VCaP (cell line): ENCODE results near the gene INPP5E.

Experiments
- H3K27ac ChIP-seq: fragments of 450-650 bp; 2 replicates; pipeline ENCODE4 v1.5.1; 2017
- TF ChIP-seq, protein P1 (sequence below): fragments of 450-650 bp; conservative IDR thresholded peaks from 2 replicates; pipeline ENCODE4 v1.5.1; 2017; ENCODE audit warnings: mild to moderate bottlenecking, moderate library complexity

The INPP5E gene

DNA sequence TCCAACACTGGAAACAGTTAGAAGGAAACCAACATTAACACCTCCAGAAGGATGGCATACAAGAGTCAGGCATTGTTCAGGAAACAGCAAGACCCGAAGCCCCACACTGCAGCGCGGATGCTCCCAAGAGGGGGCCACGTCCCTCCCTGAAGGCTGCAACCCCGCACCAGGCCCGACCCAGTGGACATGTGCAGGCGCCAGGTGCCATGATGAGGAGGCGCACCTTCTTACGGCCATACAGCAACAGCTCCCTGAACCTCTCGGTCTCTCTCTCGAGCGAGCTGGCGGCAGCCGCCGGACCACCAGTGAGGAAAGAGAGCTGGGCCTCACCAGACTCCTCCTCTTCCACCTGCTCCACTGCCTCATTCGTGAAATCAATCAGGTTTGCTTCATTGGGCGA is 23.0 kb upstream of the INPP5E start:
- no peak overlapping the region for H3K27ac ChIP-seq
- TF ChIP-seq, protein P1, sequence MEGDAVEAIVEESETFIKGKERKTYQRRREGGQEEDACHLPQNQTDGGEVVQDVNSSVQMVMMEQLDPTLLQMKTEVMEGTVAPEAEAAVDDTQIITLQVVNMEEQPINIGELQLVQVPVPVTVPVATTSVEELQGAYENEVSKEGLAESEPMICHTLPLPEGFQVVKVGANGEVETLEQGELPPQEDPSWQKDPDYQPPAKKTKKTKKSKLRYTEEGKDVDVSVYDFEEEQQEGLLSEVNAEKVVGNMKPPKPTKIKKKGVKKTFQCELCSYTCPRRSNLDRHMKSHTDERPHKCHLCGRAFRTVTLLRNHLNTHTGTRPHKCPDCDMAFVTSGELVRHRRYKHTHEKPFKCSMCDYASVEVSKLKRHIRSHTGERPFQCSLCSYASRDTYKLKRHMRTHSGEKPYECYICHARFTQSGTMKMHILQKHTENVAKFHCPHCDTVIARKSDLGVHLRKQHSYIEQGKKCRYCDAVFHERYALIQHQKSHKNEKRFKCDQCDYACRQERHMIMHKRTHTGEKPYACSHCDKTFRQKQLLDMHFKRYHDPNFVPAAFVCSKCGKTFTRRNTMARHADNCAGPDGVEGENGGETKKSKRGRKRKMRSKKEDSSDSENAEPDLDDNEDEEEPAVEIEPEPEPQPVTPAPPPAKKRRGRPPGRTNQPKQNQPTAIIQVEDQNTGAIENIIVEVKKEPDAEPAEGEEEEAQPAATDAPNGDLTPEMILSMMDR = no peak

DNA sequence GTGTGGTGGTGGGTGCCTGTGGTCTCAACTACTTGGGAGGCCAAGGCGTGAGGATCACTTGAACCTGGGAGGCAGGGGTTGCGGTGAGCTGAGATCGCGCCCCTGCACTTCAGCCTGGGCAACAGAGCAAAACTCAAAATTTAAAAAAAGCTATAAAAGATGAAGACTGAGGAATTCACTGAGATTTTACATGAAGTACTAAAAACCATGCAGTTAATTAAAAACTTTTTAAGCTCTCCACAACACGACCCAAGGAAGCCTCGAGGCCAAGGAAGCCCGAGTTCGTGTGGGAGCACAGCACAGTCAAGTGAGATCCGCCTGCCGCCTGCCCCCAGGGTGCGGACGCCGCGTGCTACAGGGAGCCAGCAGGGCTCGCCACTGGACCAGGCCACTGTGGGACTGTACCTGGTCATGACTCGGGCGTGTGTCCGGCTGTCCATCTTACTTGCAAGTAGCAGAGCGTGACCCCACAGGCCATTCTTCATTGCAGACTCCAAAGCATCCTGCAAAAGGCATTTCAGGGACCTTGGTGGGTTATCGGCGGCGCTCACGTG is 21.2 kb upstream of the INPP5E start:
- TF ChIP-seq, protein P1 = no peak
- H3K27ac ChIP-seq = no peak overlapping the region

DNA sequence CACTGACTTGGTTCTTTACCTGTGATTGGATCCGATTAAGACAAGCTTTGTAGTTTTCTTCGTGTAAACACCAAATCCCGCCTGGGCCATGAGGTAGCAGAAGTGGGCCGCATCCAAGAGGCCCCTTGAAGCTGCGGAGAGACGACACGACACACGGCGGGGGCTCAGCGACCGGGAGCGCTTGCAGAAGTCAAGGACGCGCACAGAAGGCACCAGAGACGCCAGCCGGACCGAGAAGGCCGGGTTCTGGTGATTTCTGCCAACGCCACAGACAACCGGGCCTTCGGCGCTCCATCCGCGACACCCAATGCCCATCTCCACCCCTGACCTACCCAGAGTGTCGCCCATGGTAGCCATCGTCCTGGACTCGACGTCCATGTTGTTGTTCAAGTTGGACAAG is 19.8 kb upstream of the INPP5E start:
- TF ChIP-seq, protein P1 = no peak

DNA sequence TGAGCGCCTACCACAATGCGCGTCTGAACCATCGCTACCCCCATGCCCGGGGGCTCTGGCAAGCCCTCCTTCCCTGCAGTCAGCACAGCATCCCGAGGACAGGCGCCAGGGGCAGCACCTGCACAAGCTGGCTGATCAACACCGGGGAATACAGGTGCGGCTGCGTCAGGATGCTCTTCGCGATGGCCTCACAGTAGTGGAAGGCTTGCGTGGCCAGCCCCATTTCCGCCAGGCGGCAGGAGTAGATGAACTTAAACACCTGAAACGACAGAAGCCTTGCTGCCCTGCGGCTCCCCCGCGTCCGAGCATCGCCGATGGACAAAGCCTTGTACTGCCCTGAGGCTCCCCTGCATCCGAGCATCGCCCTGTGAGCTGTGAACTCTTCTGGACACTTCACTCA is 17.7 kb upstream of the INPP5E start:
- H3K27ac ChIP-seq = no peak overlapping the region
- TF ChIP-seq, protein P1 = no peak

More for the DNA sequence above, 19.8 kb upstream of the INPP5E start:
- H3K27ac ChIP-seq = no peak overlapping the region

DNA sequence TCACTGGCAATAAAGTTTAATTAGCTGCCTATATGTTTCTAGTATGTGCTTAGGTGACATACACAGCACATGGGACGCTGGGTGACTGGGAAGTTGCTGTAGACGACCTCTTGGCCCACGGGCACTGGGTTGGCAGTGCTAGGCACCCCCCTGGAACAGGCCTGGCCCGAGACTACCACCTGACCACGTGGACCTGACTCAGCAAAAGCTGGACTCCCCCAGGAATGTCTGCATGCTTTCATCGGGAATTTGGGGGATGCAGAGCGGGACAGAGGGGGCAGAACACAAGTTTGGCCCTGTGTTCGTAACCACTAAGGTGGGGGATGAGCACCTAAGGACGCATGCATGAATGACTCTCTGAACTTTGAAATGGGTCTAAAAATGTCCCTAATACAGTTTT is 16.6 kb upstream of the INPP5E start:
- TF ChIP-seq, protein P1 = no peak
- no peak overlapping the region for H3K27ac ChIP-seq

DNA sequence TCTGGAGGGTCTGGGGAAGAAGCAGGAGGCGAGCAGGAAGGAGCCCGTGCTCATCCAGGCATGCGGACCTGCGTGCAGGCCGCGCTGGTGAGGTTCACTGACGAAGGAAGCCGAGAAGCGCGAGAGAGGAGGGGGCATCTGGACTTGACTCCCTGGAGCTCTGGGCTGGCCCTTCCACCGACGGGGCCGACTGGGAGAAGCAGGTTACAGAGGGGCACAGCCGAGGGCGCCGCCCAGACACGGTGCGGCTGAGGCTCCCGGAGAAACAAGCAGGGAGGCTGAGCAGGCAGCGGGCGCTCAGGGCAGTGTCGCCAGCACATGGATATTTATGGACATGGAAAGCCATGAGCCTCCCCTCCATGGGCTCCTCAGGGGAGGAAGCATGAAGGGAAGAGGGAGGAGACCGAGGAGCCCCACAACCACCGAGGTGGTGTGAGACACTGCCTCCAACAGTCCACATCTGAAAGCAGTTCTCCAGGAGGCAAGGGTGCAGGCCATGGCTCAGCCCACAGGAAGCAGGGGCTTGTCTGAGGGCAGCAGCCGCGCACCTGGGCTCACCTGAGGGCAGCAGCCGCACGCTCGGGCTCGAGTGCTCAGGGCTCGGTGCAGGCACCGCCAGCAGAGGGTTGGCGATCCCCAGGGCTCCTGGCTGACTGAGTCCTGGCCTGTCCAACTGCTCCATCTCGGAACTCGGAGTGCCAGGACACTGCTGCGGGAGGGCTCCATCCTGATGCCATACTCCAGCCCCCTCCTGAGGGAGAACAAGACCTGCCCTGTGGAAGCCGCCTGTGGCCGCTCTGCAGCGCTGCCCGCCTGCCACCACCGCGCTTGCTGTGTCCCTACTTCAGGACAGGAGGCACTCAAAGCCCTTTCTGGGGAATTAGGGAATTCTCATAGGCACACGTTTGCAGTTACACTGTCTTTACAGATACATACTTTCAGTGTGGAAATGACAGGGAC is 15.7 kb upstream of the INPP5E start:
- TF ChIP-seq, protein P1 = no peak
- H3K27ac ChIP-seq = no peak overlapping the region

DNA sequence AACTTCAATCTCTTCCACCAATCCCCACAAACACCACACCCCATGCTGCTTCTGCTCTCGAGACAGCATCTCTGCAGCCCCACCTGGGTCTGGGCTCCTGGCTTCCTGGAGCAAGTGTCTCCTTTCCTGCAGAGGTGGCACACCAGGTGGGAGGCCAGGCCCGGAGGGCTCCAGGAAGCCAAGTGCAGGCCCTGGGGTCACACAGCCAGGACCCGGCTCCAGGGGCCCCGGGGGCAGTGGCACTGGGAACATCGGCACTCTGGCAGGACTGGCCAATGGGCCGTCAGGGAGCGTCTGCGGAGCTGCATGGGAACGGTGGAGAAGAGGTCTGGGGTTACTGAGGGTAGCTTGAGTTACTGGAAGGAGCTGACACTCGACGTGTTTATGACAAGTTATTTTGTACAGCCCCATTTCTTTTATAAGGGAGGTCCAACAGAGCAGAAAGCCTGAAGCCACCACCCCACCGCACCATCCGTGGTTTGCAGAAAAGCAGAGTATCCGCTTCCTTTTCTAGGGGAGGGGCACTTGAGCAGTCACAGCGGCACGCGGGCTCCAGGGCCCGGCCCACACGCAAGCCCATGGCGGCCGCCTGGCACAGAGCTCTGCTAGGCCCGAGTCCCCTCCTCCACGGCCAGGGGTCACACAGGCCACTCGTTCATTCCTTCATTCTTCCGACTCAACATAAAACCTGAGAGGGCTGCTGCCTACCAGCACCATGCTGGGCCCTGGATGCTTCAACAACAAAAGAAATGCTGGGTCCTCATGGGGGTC is 14.6 kb upstream of the INPP5E start:
- H3K27ac ChIP-seq = no peak overlapping the region
- TF ChIP-seq, protein P1 = no peak
